Activated B cell treated with CpG ODN at 0.5 μM for 24 hours (primary cell): ENCODE measurements around the gene TMEM114. TPM values are rescaled to one million over a fixed set of nuclear protein-coding genes. Genes with fewer than 3 reads are reported as not detected.

Experiments
- ATAC-seq: fragments of 200-7000 bp; cut with Tn5 transposase; one replicate; pipeline ENCODE4 v1.10.0; 2021; ENCODE audit warnings: low read depth, mild to moderate bottlenecking, moderate library complexity
- CTCF ChIA-PET: fragments of 350-600 bp; sonication (Branson Sonifier 250); formaldehyde crosslinking; loops from one replicate; lab custom pipeline; 2021; ENCODE audit warnings: antibody characterized with exemption; lab: Charles Lee
- POLR2A ChIA-PET: fragments of 350-600 bp; sonication (Branson Sonifier 250); formaldehyde crosslinking; loops from one replicate; lab custom pipeline; 2021; ENCODE audit warnings: antibody characterized with exemption; lab: Charles Lee
- DNase-seq: peaks from one replicate; pipeline ENCODE4 v3.0.0; 2022
- H3K27ac Mint-ChIP-seq: one replicate; pipeline ENCODE4 v1.8.0; 2020; ENCODE audit warnings: mixed read lengths
- H3K27me3 Mint-ChIP-seq: one replicate; pipeline ENCODE4 v1.8.0; 2021; ENCODE audit warnings: mixed read lengths
- H3K36me3 Mint-ChIP-seq: one replicate; pipeline ENCODE4 v1.8.0; 2021; ENCODE audit warnings: low read depth, mixed read lengths
- H3K4me1 Mint-ChIP-seq: one replicate; pipeline ENCODE4 v1.8.0; 2021; ENCODE audit warnings: mixed read lengths
- H3K4me3 Mint-ChIP-seq: one replicate; pipeline ENCODE4 v1.8.0; 2020; ENCODE audit warnings: mild to moderate bottlenecking, mixed read lengths
- H3K9me3 Mint-ChIP-seq: one replicate; pipeline ENCODE4 v1.8.0; 2020; ENCODE audit warnings: mixed read lengths
- intact Hi-C: fragments of 100-400 bp; cut with micrococcal nuclease; formaldehyde crosslinking; loops from one replicate; pipeline ENCODE4 v1.15.1; 2024
- total RNA-seq: library from RNA; stranded (reverse); gene quantifications from 2 replicates; pipeline ENCODE4 v1.2.3, GENCODE V29; 2022
- TF ChIP-seq, protein P1 (sequence below): fragments of 200-600 bp; IDR thresholded peaks from one replicate; pipeline ENCODE4 v1.8.0; 2022; ENCODE audit warnings: antibody characterized with exemption, mild to moderate bottlenecking

The TMEM114 gene
- total RNA-seq, 1 donor from 2014 or later, result not detected

GRCh38 chr16:8625491-8626087, 35.3 kb upstream of the TMEM114 start:
- H3K4me1 Mint-ChIP-seq, result peaks cover 13% of the 10 kb centered on the region
- CTCF ChIA-PET, result no interaction called here
- no peak overlapping the region for H3K27ac Mint-ChIP-seq
- no peaks in the 10 kb centered on the region for H3K27me3 Mint-ChIP-seq
- no peaks in the 10 kb centered on the region for H3K9me3 Mint-ChIP-seq
- ATAC-seq (no peak), DNase-seq (no peak)
- TF ChIP-seq, protein P1, sequence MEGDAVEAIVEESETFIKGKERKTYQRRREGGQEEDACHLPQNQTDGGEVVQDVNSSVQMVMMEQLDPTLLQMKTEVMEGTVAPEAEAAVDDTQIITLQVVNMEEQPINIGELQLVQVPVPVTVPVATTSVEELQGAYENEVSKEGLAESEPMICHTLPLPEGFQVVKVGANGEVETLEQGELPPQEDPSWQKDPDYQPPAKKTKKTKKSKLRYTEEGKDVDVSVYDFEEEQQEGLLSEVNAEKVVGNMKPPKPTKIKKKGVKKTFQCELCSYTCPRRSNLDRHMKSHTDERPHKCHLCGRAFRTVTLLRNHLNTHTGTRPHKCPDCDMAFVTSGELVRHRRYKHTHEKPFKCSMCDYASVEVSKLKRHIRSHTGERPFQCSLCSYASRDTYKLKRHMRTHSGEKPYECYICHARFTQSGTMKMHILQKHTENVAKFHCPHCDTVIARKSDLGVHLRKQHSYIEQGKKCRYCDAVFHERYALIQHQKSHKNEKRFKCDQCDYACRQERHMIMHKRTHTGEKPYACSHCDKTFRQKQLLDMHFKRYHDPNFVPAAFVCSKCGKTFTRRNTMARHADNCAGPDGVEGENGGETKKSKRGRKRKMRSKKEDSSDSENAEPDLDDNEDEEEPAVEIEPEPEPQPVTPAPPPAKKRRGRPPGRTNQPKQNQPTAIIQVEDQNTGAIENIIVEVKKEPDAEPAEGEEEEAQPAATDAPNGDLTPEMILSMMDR, result no peak
- no peak overlapping the region for H3K4me3 Mint-ChIP-seq
- POLR2A ChIA-PET, result no interaction called here
- intact Hi-C loops, result no loop called here
- H3K36me3 Mint-ChIP-seq, result peaks cover 55% of the 10 kb centered on the region

DNA sequence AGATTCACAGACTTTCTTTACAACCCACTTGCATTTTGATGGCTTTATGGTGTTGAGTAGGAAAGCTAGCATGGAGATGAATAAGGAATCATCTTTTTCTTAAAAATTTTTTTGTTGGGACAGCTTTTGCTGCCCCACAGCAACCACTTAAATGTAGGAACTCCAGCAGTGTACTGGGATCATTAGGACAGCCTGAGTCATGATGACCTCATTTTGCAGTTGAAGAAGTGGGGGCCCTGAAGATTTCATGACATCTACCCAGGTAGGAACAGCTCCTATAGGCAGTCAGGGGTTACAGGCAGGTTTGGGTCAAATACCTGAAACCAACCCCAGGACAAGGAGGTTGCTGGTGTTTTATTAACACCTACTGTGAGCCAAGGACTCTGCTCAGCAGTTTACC, 33.3 kb upstream of the TMEM114 start:
- no peaks in the 10 kb centered on the region for H3K27me3 Mint-ChIP-seq
- no peaks in the 10 kb centered on the region for H3K9me3 Mint-ChIP-seq
- intact Hi-C loops, result loop anchor here (5.0 kb wide), 1 partner anchor 56 kb away; no protein-coding TSS in a partner anchor
- no peak overlapping the region for H3K27ac Mint-ChIP-seq
- ATAC-seq (no peak), DNase-seq (no peak)
- ChIA-PET POLR2A (interaction anchor here (0.7 kb wide), 1 partner anchor 47 kb away, joined by 3 read pairs; no protein-coding TSS in a partner anchor), CTCF (no interaction called here)
- no peak overlapping the region for H3K4me3 Mint-ChIP-seq
- H3K4me1 Mint-ChIP-seq, result peaks cover 13% of the 10 kb centered on the region
- H3K36me3 Mint-ChIP-seq, result peaks cover 36% of the 10 kb centered on the region
- TF ChIP-seq, protein P1, result no peak

GRCh38 chr16:8622315-8622656, 32.0 kb upstream of the TMEM114 start:
- ChIA-PET CTCF (no interaction called here), POLR2A (interaction anchor here (0.7 to 2.0 kb wide), 2 partner anchors 53 to 175 kb away, joined by 3 to 8 read pairs; partner anchors contain the start of genes PMM2 and TMEM186)
- ATAC-seq, result no peak

DNA sequence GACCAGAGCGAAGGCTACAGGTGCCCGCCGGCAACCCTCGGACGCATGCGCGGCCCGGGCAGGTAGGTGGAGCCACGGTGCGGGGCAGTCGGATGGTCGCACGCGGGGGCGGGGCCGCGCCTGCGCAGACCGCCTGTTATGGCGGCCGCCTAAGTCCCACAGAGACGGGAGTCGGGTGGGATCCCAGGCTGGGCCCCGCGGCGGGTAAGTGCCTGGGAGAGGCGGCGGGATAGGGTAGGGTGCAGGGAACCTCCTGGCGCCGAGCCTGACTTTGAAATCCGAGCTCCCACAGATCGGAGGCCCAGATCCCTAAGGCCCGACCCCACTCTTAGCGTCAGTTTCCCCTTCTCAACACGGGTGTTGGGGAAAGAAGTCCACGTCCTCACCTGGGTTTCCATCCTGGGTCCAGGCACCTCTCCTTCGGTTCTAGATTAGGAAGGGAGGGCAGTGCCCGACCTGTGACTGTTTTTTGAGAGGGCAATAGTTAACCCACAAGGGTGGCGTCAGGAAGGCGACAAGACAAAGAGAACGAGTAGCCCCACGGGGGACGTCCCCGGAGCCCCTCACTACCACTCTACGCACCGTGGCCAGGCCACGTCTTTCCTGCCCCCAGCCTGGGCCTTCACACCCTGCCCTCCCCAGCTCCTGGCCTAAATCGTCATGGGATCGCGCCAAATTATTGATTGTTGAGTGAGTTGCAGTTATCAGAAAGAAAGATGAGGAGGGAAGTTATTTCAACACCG, 31.4 kb upstream of the TMEM114 start, which contains the start of gene METTL22:
METTL22 (plus strand) TSS at position 127 of the 743 bp plus-strand sequence. CDS start 3,968 bp downstream, outside the sequence.
- Mint-ChIP-seq H3K36me3 (peaks cover 17% of the 10 kb centered on the region), H3K4me1 (peaks cover 13% of the 10 kb centered on the region), H3K27me3 (no peaks in the 10 kb centered on the region), H3K27ac (peak within 1 kb of the TSS; percentile 79), H3K4me3 (peak within 1 kb of the TSS; percentile 95), H3K9me3 (no peaks in the 10 kb centered on the region)
- TF ChIP-seq, protein P1, result no peak
- intact Hi-C loops, result loop anchor here (1.0 to 5.0 kb wide), 4 partner anchors 53 to 247 kb away; partner anchors contain the start of genes ABAT, CARHSP1, PMM2 and TMEM186
- DNase-seq, result peak; percentile 96
- ChIA-PET CTCF (no interaction called here), POLR2A (interaction anchor here (0.7 to 2.0 kb wide), 4 partner anchors 53 to 468 kb away, joined by 3 to 8 read pairs (median 3); partner anchors contain the start of genes CARHSP1, PMM2 and TMEM186)
- peak; percentile 99 for ATAC-seq

More at GRCh38 chr16:8622315-8622656, 32.0 kb upstream of the TMEM114 start:
- Mint-ChIP-seq H3K27me3 (no peaks in the 10 kb centered on the region), H3K36me3 (peaks cover 22% of the 10 kb centered on the region), H3K4me1 (peaks cover 13% of the 10 kb centered on the region), H3K4me3 (peak overlapping the region; percentile 95), H3K27ac (peak overlapping the region; percentile 79), H3K9me3 (no peaks in the 10 kb centered on the region)
- intact Hi-C loops, result loop anchor here (5.0 kb wide), 1 partner anchor 55 kb away; no protein-coding TSS in a partner anchor
- no peak for DNase-seq
- TF ChIP-seq, protein P1, result no peak

- DNase-seq, result no peak
- Mint-ChIP-seq H3K27me3 (peaks cover 2% of the 10 kb centered on the region), H3K9me3 (no peaks in the 10 kb centered on the region), H3K4me1 (peaks cover 13% of the 10 kb centered on the region), H3K36me3 (peaks cover 16% of the 10 kb centered on the region), H3K27ac (peak overlapping the region; percentile 79), H3K4me3 (peak overlapping the region; percentile 95)
- ChIA-PET CTCF (no interaction called here), POLR2A (interaction anchor here (0.5 to 2.0 kb wide), 4 partner anchors 176 to 469 kb away, joined by 3 to 8 read pairs (median 3); partner anchors contain the start of genes CARHSP1, PMM2 and TMEM186)
- no peak for ATAC-seq
- TF ChIP-seq, protein P1, result no peak
- intact Hi-C loops, result loop anchor here (1.0 to 5.0 kb wide), 4 partner anchors 53 to 248 kb away; partner anchors contain the start of genes ABAT, CARHSP1, PMM2 and TMEM186
Observed at GRCh38 chr16:8621222-8621571, 30.9 kb upstream of the TMEM114 start.
